Stomach (tissue), 4 donors: Measurements from ENCODE around the gene GRID2IP.

Experiments used
- CTCF ChIP-seq, 7 experiments: fragments of 450-650 bp in 4 of 7; fragments of 200-600 bp in 3 of 7; sonication (generic) in 3 of 7; IDR thresholded peaks; one replicate each; pipeline ENCODE4 v1.5.1; 2016 to 2019; ENCODE audit warnings: antibody characterized with exemption in 7 of 7, control low read depth in 2 of 7, mild to moderate bottlenecking in 1 of 7
- POLR2A ChIP-seq, 4 donors: fragments of 450-650 bp; IDR thresholded peaks; one replicate each; pipeline ENCODE4 v1.6.1; 2016; ENCODE audit warnings: antibody characterized with exemption in 4 of 4, control low read depth in 2 of 4, mild to moderate bottlenecking in 1 of 4, moderate library complexity in 1 of 4
- POLR2AphosphoS5 ChIP-seq, 3 donors: sonication (generic); formaldehyde crosslinking; IDR thresholded peaks; one replicate each; pipeline ENCODE4 v1.6.1; 2016; ENCODE audit warnings: antibody characterized with exemption in 3 of 3

- TF ChIP-seq CTCF (IDR thresholded peaks at IDR 0.05) (no peak), POLR2A (IDR thresholded peaks at IDR 0.05) (no peak), POLR2AphosphoS5 (IDR thresholded peaks at IDR 0.05) (no peak)
These were observed 20.0 kb upstream of the GRID2IP start for GRCh38 chr7:6571160-6571779.
